SK-N-SH (cell line): ENCODE data around the gene C2orf69.

ENCODE experiments used
- FOSL2 ChIP-seq: IDR thresholded peaks from 2 replicates; pipeline ENCODE4 v1.4.0; 2012; ENCODE audit warnings: low read depth, mild to moderate bottlenecking, moderate library complexity, borderline replicate concordance
- TF ChIP-seq, protein P1 (sequence below): fragments of 200-600 bp; sonication (generic); IDR thresholded peaks from 2 replicates; pipeline ENCODE4 v1.6.1; 2017; ENCODE audit warnings: antibody characterized with exemption, mild to moderate bottlenecking, moderate library complexity

DNA sequence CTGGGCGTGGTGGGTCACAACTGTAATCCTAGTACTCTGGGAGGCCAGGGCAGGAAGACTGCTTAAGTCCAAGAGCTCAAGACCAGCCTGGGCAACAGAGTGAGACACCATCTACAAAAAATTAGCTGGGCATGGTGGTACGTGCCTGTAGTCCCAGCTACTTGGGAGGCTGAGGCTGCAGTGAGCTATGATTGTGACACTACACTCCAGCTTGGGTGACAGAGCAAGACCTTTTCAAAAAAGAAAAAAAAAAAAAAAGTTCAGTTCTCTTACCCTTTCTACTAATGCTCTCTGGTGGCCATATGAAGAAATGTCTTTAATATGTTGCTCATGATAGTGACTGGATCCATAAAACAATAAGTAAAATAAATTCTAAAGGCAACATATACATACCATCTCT is 29.3 kb downstream of the C2orf69 start:
- TF ChIP-seq, protein P1, sequence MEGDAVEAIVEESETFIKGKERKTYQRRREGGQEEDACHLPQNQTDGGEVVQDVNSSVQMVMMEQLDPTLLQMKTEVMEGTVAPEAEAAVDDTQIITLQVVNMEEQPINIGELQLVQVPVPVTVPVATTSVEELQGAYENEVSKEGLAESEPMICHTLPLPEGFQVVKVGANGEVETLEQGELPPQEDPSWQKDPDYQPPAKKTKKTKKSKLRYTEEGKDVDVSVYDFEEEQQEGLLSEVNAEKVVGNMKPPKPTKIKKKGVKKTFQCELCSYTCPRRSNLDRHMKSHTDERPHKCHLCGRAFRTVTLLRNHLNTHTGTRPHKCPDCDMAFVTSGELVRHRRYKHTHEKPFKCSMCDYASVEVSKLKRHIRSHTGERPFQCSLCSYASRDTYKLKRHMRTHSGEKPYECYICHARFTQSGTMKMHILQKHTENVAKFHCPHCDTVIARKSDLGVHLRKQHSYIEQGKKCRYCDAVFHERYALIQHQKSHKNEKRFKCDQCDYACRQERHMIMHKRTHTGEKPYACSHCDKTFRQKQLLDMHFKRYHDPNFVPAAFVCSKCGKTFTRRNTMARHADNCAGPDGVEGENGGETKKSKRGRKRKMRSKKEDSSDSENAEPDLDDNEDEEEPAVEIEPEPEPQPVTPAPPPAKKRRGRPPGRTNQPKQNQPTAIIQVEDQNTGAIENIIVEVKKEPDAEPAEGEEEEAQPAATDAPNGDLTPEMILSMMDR = peak; percentile 55
- no peak for TF ChIP-seq FOSL2
